GM21447 (cell line): Measurements from ENCODE around the gene PRRC2B.

Experiments
- ATAC-seq: cut with Tn5 transposase; IDR thresholded peaks from one replicate; pipeline ENCODE4 v1.9.1; 2021; ENCODE audit not compliant: unreplicated experiment

The PRRC2B gene

GRCh38 chr9:131406563-131407436 lies 12.9 kb downstream of the PRRC2B start:
- ATAC-seq = no peak

GRCh38 chr9:131407717-131408195 lies 13.9 kb downstream of the PRRC2B start:
- no peak for ATAC-seq

GRCh38 chr9:131409458-131409992 lies 15.6 kb downstream of the PRRC2B start:
- no peak for ATAC-seq

GRCh38 chr9:131410044-131410491 lies 16.2 kb downstream of the PRRC2B start:
- ATAC-seq = no peak

- ATAC-seq = no peak
These were observed 18.1 kb downstream of the PRRC2B start for GRCh38 chr9:131411719-131412681.

GRCh38 chr9:131416509-131416908 lies 22.6 kb downstream of the PRRC2B start:
- no peak for ATAC-seq

GRCh38 chr9:131417264-131418142 lies 23.6 kb downstream of the PRRC2B start:
- no peak for ATAC-seq

GRCh38 chr9:131418143-131419025 lies 24.5 kb downstream of the PRRC2B start:
- no peak for ATAC-seq

GRCh38 chr9:131419026-131419614 lies 25.2 kb downstream of the PRRC2B start:
- no peak for ATAC-seq

- no peak for ATAC-seq
These were observed 25.8 kb downstream of the PRRC2B start for GRCh38 chr9:131419716-131420115.

GRCh38 chr9:131420980-131421624 lies 27.2 kb downstream of the PRRC2B start:
- ATAC-seq = no peak

GRCh38 chr9:131421691-131422090 lies 27.8 kb downstream of the PRRC2B start:
- no peak for ATAC-seq

GRCh38 chr9:131422241-131422792 lies 28.4 kb downstream of the PRRC2B start:
- ATAC-seq = no peak

GRCh38 chr9:131423171-131423581 lies 29.3 kb downstream of the PRRC2B start:
- no peak for ATAC-seq

- ATAC-seq = no peak
These were observed 32.7 kb downstream of the PRRC2B start for GRCh38 chr9:131426545-131426944.

GRCh38 chr9:131429121-131430012 lies 35.5 kb downstream of the PRRC2B start:
- no peak for ATAC-seq

- ATAC-seq = no peak
These were observed 38.2 kb downstream of the PRRC2B start for GRCh38 chr9:131432050-131432449.
